ENCODE results near the gene TRIM25.

GRCh38 chr17:56902348-56902747 is 11.5 kb downstream of the TRIM25 start:
- no peak for TF ChIP-seq YY1 (tag by site-specific recombination; IDR thresholded peaks at IDR 0.05)
- no peak for TF ChIP-seq ZSCAN4 (tag by site-specific recombination; IDR thresholded peaks at IDR 0.05)
- TF ChIP-seq, protein P1, sequence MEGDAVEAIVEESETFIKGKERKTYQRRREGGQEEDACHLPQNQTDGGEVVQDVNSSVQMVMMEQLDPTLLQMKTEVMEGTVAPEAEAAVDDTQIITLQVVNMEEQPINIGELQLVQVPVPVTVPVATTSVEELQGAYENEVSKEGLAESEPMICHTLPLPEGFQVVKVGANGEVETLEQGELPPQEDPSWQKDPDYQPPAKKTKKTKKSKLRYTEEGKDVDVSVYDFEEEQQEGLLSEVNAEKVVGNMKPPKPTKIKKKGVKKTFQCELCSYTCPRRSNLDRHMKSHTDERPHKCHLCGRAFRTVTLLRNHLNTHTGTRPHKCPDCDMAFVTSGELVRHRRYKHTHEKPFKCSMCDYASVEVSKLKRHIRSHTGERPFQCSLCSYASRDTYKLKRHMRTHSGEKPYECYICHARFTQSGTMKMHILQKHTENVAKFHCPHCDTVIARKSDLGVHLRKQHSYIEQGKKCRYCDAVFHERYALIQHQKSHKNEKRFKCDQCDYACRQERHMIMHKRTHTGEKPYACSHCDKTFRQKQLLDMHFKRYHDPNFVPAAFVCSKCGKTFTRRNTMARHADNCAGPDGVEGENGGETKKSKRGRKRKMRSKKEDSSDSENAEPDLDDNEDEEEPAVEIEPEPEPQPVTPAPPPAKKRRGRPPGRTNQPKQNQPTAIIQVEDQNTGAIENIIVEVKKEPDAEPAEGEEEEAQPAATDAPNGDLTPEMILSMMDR (tag by site-specific recombination; IDR thresholded peaks at IDR 0.05): no peak
- no peak for TF ChIP-seq ZNF561 (tag by site-specific recombination; IDR thresholded peaks at IDR 0.05; ENCODE audit: borderline replicate concordance)
- TF ChIP-seq TCF7L2 (IDR thresholded peaks at IDR 0.05; ENCODE audit: borderline replicate concordance, low read depth, low read length): no peak
- TF ChIP-seq, protein P2, sequence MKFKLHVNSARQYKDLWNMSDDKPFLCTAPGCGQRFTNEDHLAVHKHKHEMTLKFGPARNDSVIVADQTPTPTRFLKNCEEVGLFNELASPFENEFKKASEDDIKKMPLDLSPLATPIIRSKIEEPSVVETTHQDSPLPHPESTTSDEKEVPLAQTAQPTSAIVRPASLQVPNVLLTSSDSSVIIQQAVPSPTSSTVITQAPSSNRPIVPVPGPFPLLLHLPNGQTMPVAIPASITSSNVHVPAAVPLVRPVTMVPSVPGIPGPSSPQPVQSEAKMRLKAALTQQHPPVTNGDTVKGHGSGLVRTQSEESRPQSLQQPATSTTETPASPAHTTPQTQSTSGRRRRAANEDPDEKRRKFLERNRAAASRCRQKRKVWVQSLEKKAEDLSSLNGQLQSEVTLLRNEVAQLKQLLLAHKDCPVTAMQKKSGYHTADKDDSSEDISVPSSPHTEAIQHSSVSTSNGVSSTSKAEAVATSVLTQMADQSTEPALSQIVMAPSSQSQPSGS (tag by site-specific recombination; IDR thresholded peaks at IDR 0.05; ENCODE audit: low read depth): no peak
- no peak for TF ChIP-seq ZNF221 (tag by site-specific recombination; IDR thresholded peaks at IDR 0.05; ENCODE audit: borderline replicate concordance)
- TF ChIP-seq ZBTB26 (tag by site-specific recombination; optimal IDR thresholded peaks at IDR 0.05): no peak
- no peak for TF ChIP-seq ZNF354C (tag by site-specific recombination; IDR thresholded peaks at IDR 0.05; ENCODE audit: borderline replicate concordance, low read depth)
- TF ChIP-seq ZNF423 (tag by site-specific recombination; IDR thresholded peaks at IDR 0.05): no peak
- no peak for TF ChIP-seq GLI4 (tag by site-specific recombination; IDR thresholded peaks at IDR 0.05)
- no peak for TF ChIP-seq ZNF211 (tag by site-specific recombination; IDR thresholded peaks at IDR 0.05; ENCODE audit: low read depth)
- no peak for TF ChIP-seq ZNF146 (tag by site-specific recombination; IDR thresholded peaks at IDR 0.05)
